ENCODE measurements around the gene PLXNA4. TPM values are rescaled to one million over a fixed set of nuclear protein-coding genes. Genes with fewer than 3 reads are reported as not detected.
A peak's percentile ranks its signal among the peaks of the same experiment; 100 is the strongest.

The PLXNA4 gene
- total RNA-seq, 1 donor from 2014 or later, result 3.3 TPM

DNA sequence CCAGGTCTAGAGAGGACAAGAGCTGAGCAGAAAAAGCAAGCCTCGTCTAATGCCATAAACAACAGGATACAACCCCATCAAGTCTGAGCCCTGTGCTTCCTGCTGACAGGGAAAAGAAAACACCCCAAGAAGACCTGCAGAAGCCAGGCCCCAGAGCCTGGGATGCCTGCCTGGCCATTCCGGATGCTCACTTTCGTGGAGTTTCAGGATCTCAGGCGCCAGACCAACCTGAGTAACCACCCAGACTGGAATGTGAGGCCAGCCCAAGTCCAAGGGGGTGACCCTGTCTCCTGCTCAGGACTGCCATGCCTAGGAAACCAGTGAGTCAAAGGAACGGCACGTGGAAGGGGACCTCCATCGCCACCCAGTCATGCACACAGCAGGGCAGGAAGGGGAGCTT is 74.3 kb downstream of the PLXNA4 start:
- no peak overlapping the region for H3K9ac ChIP-seq (ENCODE audit: low read length)
- no peaks in the 10 kb centered on the region for H3K27me3 ChIP-seq (ENCODE audit: insufficient read depth, low read length)
- no peaks in the 10 kb centered on the region for H3K36me3 Mint-ChIP-seq (ENCODE audit: low read depth, unreplicated experiment)
- TF ChIP-seq, protein P1, sequence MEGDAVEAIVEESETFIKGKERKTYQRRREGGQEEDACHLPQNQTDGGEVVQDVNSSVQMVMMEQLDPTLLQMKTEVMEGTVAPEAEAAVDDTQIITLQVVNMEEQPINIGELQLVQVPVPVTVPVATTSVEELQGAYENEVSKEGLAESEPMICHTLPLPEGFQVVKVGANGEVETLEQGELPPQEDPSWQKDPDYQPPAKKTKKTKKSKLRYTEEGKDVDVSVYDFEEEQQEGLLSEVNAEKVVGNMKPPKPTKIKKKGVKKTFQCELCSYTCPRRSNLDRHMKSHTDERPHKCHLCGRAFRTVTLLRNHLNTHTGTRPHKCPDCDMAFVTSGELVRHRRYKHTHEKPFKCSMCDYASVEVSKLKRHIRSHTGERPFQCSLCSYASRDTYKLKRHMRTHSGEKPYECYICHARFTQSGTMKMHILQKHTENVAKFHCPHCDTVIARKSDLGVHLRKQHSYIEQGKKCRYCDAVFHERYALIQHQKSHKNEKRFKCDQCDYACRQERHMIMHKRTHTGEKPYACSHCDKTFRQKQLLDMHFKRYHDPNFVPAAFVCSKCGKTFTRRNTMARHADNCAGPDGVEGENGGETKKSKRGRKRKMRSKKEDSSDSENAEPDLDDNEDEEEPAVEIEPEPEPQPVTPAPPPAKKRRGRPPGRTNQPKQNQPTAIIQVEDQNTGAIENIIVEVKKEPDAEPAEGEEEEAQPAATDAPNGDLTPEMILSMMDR (IDR thresholded peaks at IDR 0.05; ENCODE audit: insufficient read depth, low read depth, low read length), result no peak
- no peak for TF ChIP-seq EZH2 (IDR thresholded peaks at IDR 0.05; ENCODE audit: insufficient read depth, low read length)
- H3K4me3 Mint-ChIP-seq (ENCODE audit: unreplicated experiment), result no peak overlapping the region
- H3K27ac Mint-ChIP-seq (ENCODE audit: unreplicated experiment), result no peak overlapping the region
- H3K4me2 ChIP-seq (ENCODE audit: low read length), result no peak overlapping the region
- no peaks in the 10 kb centered on the region for H3K79me2 ChIP-seq (ENCODE audit: insufficient read depth, low read length)
- no peaks in the 10 kb centered on the region for H3K4me1 Mint-ChIP-seq (ENCODE audit: low read depth, unreplicated experiment)
- no peak for FAIRE-seq
- H3K9me3 ChIP-seq (ENCODE audit: insufficient read depth, low read depth, low read length), result no peaks in the 10 kb centered on the region
- peaks cover 1% of the 10 kb centered on the region for H3K9me3 Mint-ChIP-seq (ENCODE audit: unreplicated experiment)
- no peaks in the 10 kb centered on the region for H3K36me3 ChIP-seq (ENCODE audit: insufficient read depth, low read length)
- peaks cover 72% of the 10 kb centered on the region for H3K27me3 Mint-ChIP-seq (ENCODE audit: low read depth, unreplicated experiment)
- H3K4me3 ChIP-seq (ENCODE audit: insufficient read depth, low read depth, low read length), result no peak overlapping the region
- H4K20me1 ChIP-seq (ENCODE audit: insufficient read depth, low read length), result no peaks in the 10 kb centered on the region
- no peak overlapping the region for H2AFZ ChIP-seq (ENCODE audit: low read depth, low read length)
- DNase-seq (ENCODE audit: low read depth), result peak; percentile 20
- peaks cover 3% of the 10 kb centered on the region for H3K4me1 ChIP-seq (ENCODE audit: insufficient read depth, low read length)
- H3K27ac ChIP-seq (ENCODE audit: low read depth, low read length), result no peak overlapping the region

DNA sequence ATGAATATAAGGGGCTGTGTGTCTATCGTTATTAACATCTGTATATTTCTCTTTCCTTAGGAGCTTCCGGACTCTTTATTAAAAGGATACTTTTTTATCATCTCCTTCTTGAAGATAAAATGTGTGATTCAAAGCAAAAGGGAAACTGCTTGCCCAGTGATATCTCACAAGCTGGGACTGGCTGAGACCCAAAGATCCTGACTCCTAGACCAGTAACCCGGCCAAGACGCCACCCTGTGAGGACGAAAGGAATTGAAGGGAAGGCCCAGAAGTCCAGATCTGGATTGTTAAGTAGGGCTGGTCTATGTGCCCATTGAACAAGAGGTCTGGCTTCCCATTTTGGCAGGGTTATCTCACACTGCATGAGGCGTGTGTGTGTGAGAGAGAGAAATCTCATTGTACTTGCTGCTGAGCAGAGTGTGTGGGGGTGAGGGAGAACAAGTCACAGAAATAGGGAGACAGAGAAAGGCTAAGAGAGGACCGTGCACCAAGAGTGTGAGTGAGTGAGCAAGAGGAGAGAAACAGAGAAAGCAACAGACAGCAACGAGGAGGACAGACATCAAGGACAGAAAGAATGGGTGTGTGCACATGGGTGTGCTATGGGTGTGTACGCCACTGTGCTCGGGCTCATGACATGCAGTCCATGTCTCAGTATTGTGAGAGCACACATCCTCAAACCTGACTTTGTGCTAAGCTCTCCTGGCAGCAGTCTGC is 75.4 kb downstream of the PLXNA4 start:
- Histone ChIP-seq H3K79me2 (ENCODE audit: insufficient read depth, low read length) (no peaks in the 10 kb centered on the region), H3K27me3 (ENCODE audit: insufficient read depth, low read length) (no peaks in the 10 kb centered on the region), H3K27ac (ENCODE audit: low read depth, low read length) (no peak overlapping the region), H3K36me3 (ENCODE audit: insufficient read depth, low read length) (no peaks in the 10 kb centered on the region), H3K4me3 (ENCODE audit: insufficient read depth, low read depth, low read length) (no peak overlapping the region), H3K4me2 (ENCODE audit: low read length) (no peak overlapping the region), H3K9me3 (ENCODE audit: insufficient read depth, low read depth, low read length) (no peaks in the 10 kb centered on the region), H3K4me1 (ENCODE audit: insufficient read depth, low read length) (peaks cover 3% of the 10 kb centered on the region), H2AFZ (ENCODE audit: low read depth, low read length) (no peak overlapping the region), H4K20me1 (ENCODE audit: insufficient read depth, low read length) (no peaks in the 10 kb centered on the region), H3K9ac (ENCODE audit: low read length) (no peak overlapping the region)
- Mint-ChIP-seq H3K36me3 (ENCODE audit: low read depth, unreplicated experiment) (no peaks in the 10 kb centered on the region), H3K4me3 (ENCODE audit: unreplicated experiment) (no peak overlapping the region), H3K9me3 (ENCODE audit: unreplicated experiment) (peaks cover 1% of the 10 kb centered on the region), H3K27me3 (ENCODE audit: low read depth, unreplicated experiment) (peaks cover 67% of the 10 kb centered on the region), H3K4me1 (ENCODE audit: low read depth, unreplicated experiment) (no peaks in the 10 kb centered on the region), H3K27ac (ENCODE audit: unreplicated experiment) (no peak overlapping the region)
- peak; percentile 63 for DNase-seq (ENCODE audit: low read depth)
- no peak for FAIRE-seq
- no peak for TF ChIP-seq EZH2 (IDR thresholded peaks at IDR 0.05; ENCODE audit: insufficient read depth, low read length)
- TF ChIP-seq, protein P1 (IDR thresholded peaks at IDR 0.05; ENCODE audit: insufficient read depth, low read depth, low read length), result peak; percentile 21

DNA sequence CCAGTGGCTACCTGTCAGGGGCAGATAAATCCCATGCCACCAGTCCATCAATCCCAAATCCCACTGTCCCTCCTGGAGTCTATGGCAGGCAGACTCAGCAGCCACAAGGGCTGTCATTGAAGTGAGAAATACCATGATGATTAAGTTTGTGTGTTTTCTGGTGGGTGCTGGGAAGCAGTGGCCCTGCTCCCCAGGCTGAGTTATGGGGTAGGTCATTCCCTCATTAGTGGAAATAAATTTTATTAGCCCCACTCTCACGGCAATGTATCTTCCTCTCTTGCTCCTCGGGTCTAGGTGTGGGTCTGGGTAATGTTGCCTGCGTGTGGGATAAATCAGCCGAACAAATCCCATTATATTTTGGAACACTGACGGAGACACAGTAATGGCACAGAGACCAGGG is 76.8 kb downstream of the PLXNA4 start:
- DNase-seq (ENCODE audit: low read depth) (no peak), FAIRE-seq (no peak)
- H3K9me3 ChIP-seq (ENCODE audit: insufficient read depth, low read depth, low read length), result no peaks in the 10 kb centered on the region
- peaks cover 65% of the 10 kb centered on the region for H3K27me3 Mint-ChIP-seq (ENCODE audit: low read depth, unreplicated experiment)
- no peaks in the 10 kb centered on the region for H3K27me3 ChIP-seq (ENCODE audit: insufficient read depth, low read length)
- no peak overlapping the region for H3K27ac Mint-ChIP-seq (ENCODE audit: unreplicated experiment)
- peaks cover 1% of the 10 kb centered on the region for H3K9me3 Mint-ChIP-seq (ENCODE audit: unreplicated experiment)
- H3K27ac ChIP-seq (ENCODE audit: low read depth, low read length), result no peak overlapping the region
- H3K9ac ChIP-seq (ENCODE audit: low read length), result no peak overlapping the region
- H3K4me2 ChIP-seq (ENCODE audit: low read length), result no peak overlapping the region
- H3K36me3 ChIP-seq (ENCODE audit: insufficient read depth, low read length), result no peaks in the 10 kb centered on the region
- H3K36me3 Mint-ChIP-seq (ENCODE audit: low read depth, unreplicated experiment), result no peaks in the 10 kb centered on the region
- no peak overlapping the region for H2AFZ ChIP-seq (ENCODE audit: low read depth, low read length)
- H3K4me3 Mint-ChIP-seq (ENCODE audit: unreplicated experiment), result no peak overlapping the region
- H3K4me1 ChIP-seq (ENCODE audit: insufficient read depth, low read length), result peaks cover 3% of the 10 kb centered on the region
- no peaks in the 10 kb centered on the region for H3K4me1 Mint-ChIP-seq (ENCODE audit: low read depth, unreplicated experiment)
- H4K20me1 ChIP-seq (ENCODE audit: insufficient read depth, low read length), result no peaks in the 10 kb centered on the region
- H3K4me3 ChIP-seq (ENCODE audit: insufficient read depth, low read depth, low read length), result no peak overlapping the region
- no peaks in the 10 kb centered on the region for H3K79me2 ChIP-seq (ENCODE audit: insufficient read depth, low read length)
- TF ChIP-seq, protein P1 (IDR thresholded peaks at IDR 0.05; ENCODE audit: insufficient read depth, low read depth, low read length), result no peak
- TF ChIP-seq EZH2 (IDR thresholded peaks at IDR 0.05; ENCODE audit: insufficient read depth, low read length), result no peak

Data from astrocyte (in vitro differentiated cells and primary cell).